ENCODE results near the gene PLEKHJ1.
"Not testable (repeated sequence)": the region's sequence is repeated elsewhere in the genome, so short reads cannot be mapped to it uniquely, and the experiment has no call there.

Gene PLEKHJ1

GRCh38 chr19:2236314-2237050 lies at the start of gene PLEKHJ1, which contains the start of gene SF3A2:
Gene PLEKHJ1, minus strand, starts transcription at chr19:2236329. Its CDS starts 81 bp downstream, at chr19:2236248.
Gene SF3A2, plus strand, starts transcription at chr19:2236824. Its CDS starts 6,595 bp downstream, at chr19:2243419.
- DNase-seq, result peak; percentile 96

GRCh38 chr19:2283835-2284507 lies 47.8 kb upstream of the PLEKHJ1 start:
- no peak for DNase-seq

- no peak for DNase-seq
Measured at GRCh38 chr19:2282862-2283237, 46.7 kb upstream of the PLEKHJ1 start.

- DNase-seq, result no peak
Measured at GRCh38 chr19:2282062-2282861, 46.1 kb upstream of the PLEKHJ1 start, which contains the start of gene PEAK3. Gene PEAK3, minus strand, starts transcription at chr19:2282175. Its CDS starts 1,244 bp downstream, at chr19:2280931.

- DNase-seq, result not testable (repeated sequence)
Measured at GRCh38 chr19:2281265-2282061, 45.3 kb upstream of the PLEKHJ1 start.

- DNase-seq, result no peak
Measured at GRCh38 chr19:2280633-2281264, 44.6 kb upstream of the PLEKHJ1 start.

- DNase-seq, result no peak
Measured at GRCh38 chr19:2278459-2279158, 42.5 kb upstream of the PLEKHJ1 start.

- DNase-seq, result no peak
Measured at GRCh38 chr19:2277138-2277537, 41.0 kb upstream of the PLEKHJ1 start.

- DNase-seq, result no peak
Measured at GRCh38 chr19:2276429-2276986, 40.4 kb upstream of the PLEKHJ1 start.

- DNase-seq, result no peak
Measured at GRCh38 chr19:2275588-2276428, 39.7 kb upstream of the PLEKHJ1 start.

- no peak for DNase-seq
Measured at GRCh38 chr19:2274931-2275535, 38.9 kb upstream of the PLEKHJ1 start.

GRCh38 chr19:2274185-2274711 lies 38.1 kb upstream of the PLEKHJ1 start:
- no peak for DNase-seq

- peak; percentile 62 for DNase-seq
Measured at GRCh38 chr19:2273356-2274184, 37.4 kb upstream of the PLEKHJ1 start.

GRCh38 chr19:2271234-2272103 lies 35.3 kb upstream of the PLEKHJ1 start:
- no peak for DNase-seq

- DNase-seq, result no peak
Measured at GRCh38 chr19:2270423-2271233, 34.5 kb upstream of the PLEKHJ1 start.

GRCh38 chr19:2270157-2270422 lies 34.0 kb upstream of the PLEKHJ1 start:
- DNase-seq, result no peak

Data from NCI-H2029 treated with DMSO at 0.1 percent for 48 hours (cell line).